Stomach (tissue), 9 donors: ENCODE measurements around the gene TCEA2. TPM values are rescaled to one million over a fixed set of nuclear protein-coding genes. Genes with fewer than 3 reads are reported as not detected.

ENCODE experiments used
- DNase-seq, 2 donors: peaks; one replicate each; pipeline versions ENCODE4 v3.0.0 to v3.0.0-alpha.2; 2013 to 2019
- H3K27ac ChIP-seq, 5 donors: fragments of 200-600 bp in 4 of 5; sonication (generic) in 4 of 5; one replicate each; pipeline ENCODE4 v1.5.1; 2013 to 2019; ENCODE audit warnings: mild to moderate bottlenecking in 1 of 5, moderate library complexity in 1 of 5
- H3K27me3 ChIP-seq, 3 donors: fragments of 200-600 bp; sonication (generic); one replicate each; pipeline ENCODE4 v1.5.1; 2017 to 2019; ENCODE audit warnings: mixed run types in 1 of 3
- H3K36me3 ChIP-seq, 4 donors: fragments of 200-600 bp; sonication (generic); 1 replicate in 3 of 4; 2 replicates in 1 of 4; pipeline ENCODE4 v1.5.1; 2016 to 2019
- H3K4me1 ChIP-seq, 4 donors: fragments of 200-600 bp; sonication (generic); one replicate each; pipeline ENCODE4 v1.5.1; 2016 to 2019
- H3K4me3 ChIP-seq, 4 donors: fragments of 200-600 bp; sonication (generic) in 3 of 4; one replicate each; pipeline ENCODE4 v1.5.1; 2016 to 2019; ENCODE audit warnings: mild to moderate bottlenecking in 1 of 4
- H3K9me3 ChIP-seq, 4 donors: fragments of 200-600 bp; sonication (generic); one replicate each; pipeline ENCODE4 v1.5.1; 2016 to 2019
- CTCF ChIP-seq, 7 experiments: fragments of 450-650 bp in 4 of 7; fragments of 200-600 bp in 3 of 7; sonication (generic) in 3 of 7; IDR thresholded peaks; one replicate each; pipeline ENCODE4 v1.5.1; 2016 to 2019; ENCODE audit warnings: antibody characterized with exemption in 7 of 7, control low read depth in 2 of 7, mild to moderate bottlenecking in 1 of 7
- EP300 ChIP-seq: sonication (generic); formaldehyde crosslinking; IDR thresholded peaks from one replicate; pipeline ENCODE4 v1.6.1; 2017; ENCODE audit warnings: antibody characterized with exemption
- POLR2A ChIP-seq, 4 donors: fragments of 450-650 bp; IDR thresholded peaks; one replicate each; pipeline ENCODE4 v1.6.1; 2016; ENCODE audit warnings: antibody characterized with exemption in 4 of 4, control low read depth in 2 of 4, mild to moderate bottlenecking in 1 of 4, moderate library complexity in 1 of 4
- POLR2AphosphoS5 ChIP-seq, 3 donors: sonication (generic); formaldehyde crosslinking; IDR thresholded peaks; one replicate each; pipeline ENCODE4 v1.6.1; 2016; ENCODE audit warnings: antibody characterized with exemption in 3 of 3
- WGBS, 5 donors: extraction: QIAGEN DNeasy Blood & Tissue Kit in 3 of 5; methylation state at CpG; one replicate each; pipeline versions ENCODE4 v1.1.5 to v1.1.7; 2013 to 2018; 5-methylcytosine and 5-hydroxymethylcytosine counted together
- intact Hi-C: fragments of 100-400 bp; cut with DNase I; formaldehyde crosslinking; loops from one replicate; pipeline ENCODE4 v1.15.1; 2023; ENCODE audit warnings: low total_unique reads
- polyA plus RNA-seq, 3 donors: library from polyadenylated mRNA; stranded (reverse); fragments of 200-250 nt; gene quantifications; one replicate each; pipeline ENCODE4 v1.2.3, GENCODE V29; 2013
- total RNA-seq, 5 donors: library from RNA; depleted of rRNA; stranded (reverse); fragments of >200 nt; gene quantifications; one replicate each; pipeline versions ENCODE4 v1.1.0 to v1.2.3, GENCODE V29; 2014 to 2016
- donor health status: healthy with polysubstance abuse.
- donor health status: Bipolar disorder and iron deficiency.
- donor health status: healthy.

Gene TCEA2
- total and polyA plus RNA-seq, 8 donors: 3.1 to 35.5 (median 26.0) TPM

- no peak for DNase-seq
- Histone ChIP-seq H3K27ac (no peak overlapping the region), H3K4me3 (no peak overlapping the region), H3K27me3 (no peaks in the 10 kb centered on the region), H3K9me3 (no peaks in the 10 kb centered on the region), H3K36me3 (peaks cover 74 to 100% (median 99%) of the 10 kb centered on the region in 4 donors), H3K4me1 (peaks cover 0 to 38% (median 13%) of the 10 kb centered on the region in 4 donors)
- intact Hi-C loops: no loop called here
- no peak for TF ChIP-seq POLR2A (IDR thresholded peaks at IDR 0.05)
- TF ChIP-seq CTCF (IDR thresholded peaks at IDR 0.05): no peak
- WGBS, 5 donors: 90 to 96% (median 94%) methylated on average over 30 to 38 of the region's 38 CpGs
Observed at GRCh38 chr20:64029293-64030117, 33.5 kb upstream of the TCEA2 start.

GRCh38 chr20:64030371-64031134 lies 32.4 kb upstream of the TCEA2 start:
- H3K9me3 ChIP-seq: no peaks in the 10 kb centered on the region
- no peak overlapping the region for H3K27ac ChIP-seq
- peaks cover 63 to 100% (median 99%) of the 10 kb centered on the region in 4 donors for H3K36me3 ChIP-seq
- DNase-seq: no peak
- H3K4me1 ChIP-seq: peaks cover 0 to 41% (median 14%) of the 10 kb centered on the region in 4 donors
- H3K4me3 ChIP-seq: no peak overlapping the region
- peaks cover 0 to 2% (median 0%) of the 10 kb centered on the region in 3 donors for H3K27me3 ChIP-seq
- intact Hi-C loops: no loop called here
- TF ChIP-seq POLR2AphosphoS5 (IDR thresholded peaks at IDR 0.05) (no peak), CTCF (IDR thresholded peaks at IDR 0.05) (no peak), POLR2A (IDR thresholded peaks at IDR 0.05) (no peak), EP300 (no peak)
- WGBS, 5 donors: 35 to 50% (median 47%) methylated on average over 14 to 20 of the region's 20 CpGs

GRCh38 chr20:64031822-64032314 lies 31.1 kb upstream of the TCEA2 start:
- peaks cover 0 to 52% (median 16%) of the 10 kb centered on the region in 4 donors for H3K4me1 ChIP-seq
- TF ChIP-seq EP300: no peak
- no peak for TF ChIP-seq CTCF (IDR thresholded peaks at IDR 0.05)
- TF ChIP-seq POLR2AphosphoS5 (IDR thresholded peaks at IDR 0.05): no peak
- no peak for TF ChIP-seq POLR2A (IDR thresholded peaks at IDR 0.05)
- WGBS, 5 donors: 94 to 97% (median 96%) methylated on average over 8 to 19 of the region's 19 CpGs
- DNase-seq: no peak
- H3K9me3 ChIP-seq: no peaks in the 10 kb centered on the region
- H3K4me3 ChIP-seq: no peak overlapping the region
- no peak overlapping the region for H3K27ac ChIP-seq
- peaks cover 50 to 89% (median 87%) of the 10 kb centered on the region in 4 donors for H3K36me3 ChIP-seq
- H3K27me3 ChIP-seq: peaks cover 0 to 15% (median 9%) of the 10 kb centered on the region in 3 donors
- intact Hi-C loops: no loop called here
